ENCODE data around the gene SLC2A11.
A peak's percentile ranks its signal among the peaks of the same experiment; 100 is the strongest.
"Not testable (repeated sequence)": the region's sequence is repeated elsewhere in the genome, so short reads cannot be mapped to it uniquely, and the experiment has no call there.

Gene SLC2A11

GRCh38 chr22:23847310-23847920, 10.3 kb upstream of the SLC2A11 start:
- no peak for DNase-seq (ENCODE audit: low read depth, low spot score)

- DNase-seq (ENCODE audit: low read depth, low spot score), result no peak
These were observed 9.4 kb upstream of the SLC2A11 start for GRCh38 chr22:23847991-23848864.

- DNase-seq (ENCODE audit: low read depth, low spot score), result peak; percentile 71
These were observed 8.4 kb upstream of the SLC2A11 start for GRCh38 chr22:23849009-23850006.

GRCh38 chr22:23850136-23850611, 7.5 kb upstream of the SLC2A11 start:
- DNase-seq (ENCODE audit: low read depth, low spot score), result no peak

GRCh38 chr22:23856721-23857605, 712 bp upstream of the SLC2A11 start:
- no peak for DNase-seq (ENCODE audit: low read depth, low spot score)

- DNase-seq (ENCODE audit: low read depth, low spot score), result no peak
These were observed 775 bp downstream of the SLC2A11 start for GRCh38 chr22:23858484-23858815.

- no peak for DNase-seq (ENCODE audit: low read depth, low spot score)
These were observed 1.5 kb downstream of the SLC2A11 start for GRCh38 chr22:23859201-23859600.

- DNase-seq (ENCODE audit: low read depth, low spot score), result not testable (repeated sequence)
These were observed 2.5 kb downstream of the SLC2A11 start for GRCh38 chr22:23860187-23860586.

GRCh38 chr22:23862103-23862502, 4.4 kb downstream of the SLC2A11 start:
- DNase-seq (ENCODE audit: low read depth, low spot score), result no peak

GRCh38 chr22:23864499-23865154, 7.0 kb downstream of the SLC2A11 start:
- not testable (repeated sequence) for DNase-seq (ENCODE audit: low read depth, low spot score)

- no peak for DNase-seq (ENCODE audit: low read depth, low spot score)
These were observed 10.9 kb downstream of the SLC2A11 start for GRCh38 chr22:23868580-23868979.

GRCh38 chr22:23874871-23875270, 17.2 kb downstream of the SLC2A11 start:
- DNase-seq (ENCODE audit: low read depth, low spot score), result no peak

- DNase-seq (ENCODE audit: low read depth, low spot score), result no peak
These were observed 18.1 kb downstream of the SLC2A11 start for GRCh38 chr22:23875801-23876200.

- no peak for DNase-seq (ENCODE audit: low read depth, low spot score)
These were observed 19.9 kb downstream of the SLC2A11 start for GRCh38 chr22:23877566-23877965.

- no peak for DNase-seq (ENCODE audit: low read depth, low spot score)
These were observed 20.5 kb downstream of the SLC2A11 start for GRCh38 chr22:23878219-23878618.

- no peak for DNase-seq (ENCODE audit: low read depth, low spot score)
These were observed 24.7 kb downstream of the SLC2A11 start for GRCh38 chr22:23882370-23882769.

- no peak for DNase-seq (ENCODE audit: low read depth, low spot score)
These were observed 26.0 kb downstream of the SLC2A11 start for GRCh38 chr22:23883658-23884057.

GRCh38 chr22:23884140-23884539, 26.5 kb downstream of the SLC2A11 start:
- DNase-seq (ENCODE audit: low read depth, low spot score), result no peak

- DNase-seq (ENCODE audit: low read depth, low spot score), result no peak
These were observed 31.1 kb downstream of the SLC2A11 start for GRCh38 chr22:23888615-23889401.
